Renal pelvis (tissue), 12 donors: Measurements from ENCODE around the gene BAIAP2L2. TPM values are rescaled to one million over a fixed set of nuclear protein-coding genes. Genes with fewer than 3 reads are reported as not detected.
A peak's percentile ranks its signal among the peaks of the same experiment; 100 is the strongest.
"Not testable (repeated sequence)": the region's sequence is repeated elsewhere in the genome, so short reads cannot be mapped to it uniquely, and the experiment has no call there.

Experiments used
- DNase-seq: peaks from one replicate; pipeline ENCODE4 v3.0.0-alpha.2; 2013
- long read RNA-seq, 16 experiments: transcript quantifications; one replicate each; lab custom pipeline, GENCODE V29; 2026
- polyA plus RNA-seq, 3 donors: library from polyadenylated mRNA; unstranded; fragments of 120-200 nt; gene quantifications; one replicate each; pipeline ENCODE4 v1.2.1, GENCODE V29; 2013; ENCODE audit not compliant: insufficient read length in 3 of 3

BAIAP2L2 gene
- 10 to 100 TPM in 2 of 3 donors, 1 to 10 TPM in 1; 6.9 to 13.3 (median 11.2) TPM for polyA plus RNA-seq
- long read RNA-seq, donor 1 = 0 reads
- long read RNA-seq, donor 2, partial matches to known transcripts = 0 of 1 reads
- long read RNA-seq, donor 2, other reads (novel, unspliced or antisense) = 0 of 1 reads
- long read RNA-seq, donor 3, partial matches to known transcripts = 0 of 1 reads
- long read RNA-seq, donor 3, other reads (novel, unspliced or antisense) = 0 of 1 reads
- long read RNA-seq, donor 4 = 0 reads
- long read RNA-seq, donor 5, partial matches to known transcripts = 0 of 3 reads
- long read RNA-seq, donor 5, other reads (novel, unspliced or antisense) = 0 of 3 reads
- long read RNA-seq, donor 6, partial matches to known transcripts = 0 of 2 reads
- long read RNA-seq, donor 6, other reads (novel, unspliced or antisense) = 0 of 2 reads
- long read RNA-seq, donor 7, partial matches to known transcripts = 0 of 3 reads
- long read RNA-seq, donor 7, other reads (novel, unspliced or antisense) = 0 of 3 reads
- long read RNA-seq, donor 8 = 0 reads
- long read RNA-seq, donor 9, partial matches to known transcripts = 0 of 3 reads
- long read RNA-seq, donor 9, other reads (novel, unspliced or antisense) = 0 of 3 reads
- long read RNA-seq, donor 10 = 0 reads
- long read RNA-seq, donor 11 = 0 reads
- long read RNA-seq, donor 12, partial matches to known transcripts = 0 of 1 reads
- long read RNA-seq, donor 12, other reads (novel, unspliced or antisense) = 0 of 1 reads
- long read RNA-seq, donor 13, partial matches to known transcripts = 0 of 1 reads
- long read RNA-seq, donor 13, other reads (novel, unspliced or antisense) = 0 of 1 reads
- long read RNA-seq, donor 14, partial matches to known transcripts = 0 of 1 reads
- long read RNA-seq, donor 14, other reads (novel, unspliced or antisense) = 0 of 1 reads
- long read RNA-seq, donor 15, transcript BAIAP2L2-202 (14 exons, 2,146 nt) = major isoform, 9 of 15 reads
- long read RNA-seq, donor 15, partial matches to known transcripts = 6 of 15 reads
- long read RNA-seq, donor 15, other reads (novel, unspliced or antisense) = 0 of 15 reads
- long read RNA-seq, donor 16, partial matches to known transcripts = 0 of 2 reads
- long read RNA-seq, donor 16, other reads (novel, unspliced or antisense) = 0 of 2 reads

GRCh38 chr22:38110008-38110862, at the start of gene BAIAP2L2:
BAIAP2L2 (minus strand) TSS chr22:38110684; CDS start chr22:38110525, 159 bp downstream.
- DNase-seq = peak; percentile 79

DNA sequence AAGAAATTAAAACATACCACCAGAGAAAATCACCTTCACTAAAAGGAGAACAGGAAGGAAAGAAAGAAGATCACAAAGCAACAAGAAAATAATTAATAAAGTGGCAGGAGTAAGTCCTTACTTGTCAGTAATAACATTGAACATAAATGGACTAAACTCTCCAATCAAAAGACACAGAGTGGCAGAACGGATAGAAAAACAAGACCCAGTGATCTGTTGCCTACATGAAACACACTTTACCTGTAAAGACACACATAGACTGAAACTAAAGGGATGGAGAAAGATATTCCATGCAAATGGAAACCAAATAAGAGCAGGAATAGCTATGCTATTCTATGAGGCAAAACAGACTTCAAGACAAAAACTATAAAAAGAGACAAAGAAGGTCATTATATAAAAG, 45.2 kb upstream of the BAIAP2L2 start:
- no peak for DNase-seq

- DNase-seq = not testable (repeated sequence)
Measured at GRCh38 chr22:38154563-38154915, 44.1 kb upstream of the BAIAP2L2 start.

GRCh38 chr22:38153821-38154562, 43.5 kb upstream of the BAIAP2L2 start:
- DNase-seq = no peak

- DNase-seq = no peak
Measured at GRCh38 chr22:38151126-38151500, 40.6 kb upstream of the BAIAP2L2 start.

DNA sequence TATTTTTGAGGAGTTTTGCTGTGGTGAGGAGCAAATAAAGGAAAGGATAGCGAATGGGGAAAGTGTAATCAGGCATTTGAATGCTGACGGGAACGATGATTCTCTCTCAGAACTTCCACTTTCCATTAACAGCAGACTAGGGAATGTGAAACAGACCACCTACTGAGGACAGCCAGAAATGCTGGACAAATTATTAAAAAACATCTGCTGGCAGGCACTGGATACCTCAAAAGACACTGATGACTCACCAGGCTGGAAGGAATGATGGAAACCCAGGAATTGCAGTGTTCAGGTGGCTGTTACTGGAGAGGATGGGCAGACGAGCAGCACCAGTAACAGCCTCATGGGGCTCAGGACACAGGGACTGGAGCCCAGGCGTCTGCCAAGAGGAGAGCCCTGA, 37.8 kb upstream of the BAIAP2L2 start:
- no peak for DNase-seq

DNA sequence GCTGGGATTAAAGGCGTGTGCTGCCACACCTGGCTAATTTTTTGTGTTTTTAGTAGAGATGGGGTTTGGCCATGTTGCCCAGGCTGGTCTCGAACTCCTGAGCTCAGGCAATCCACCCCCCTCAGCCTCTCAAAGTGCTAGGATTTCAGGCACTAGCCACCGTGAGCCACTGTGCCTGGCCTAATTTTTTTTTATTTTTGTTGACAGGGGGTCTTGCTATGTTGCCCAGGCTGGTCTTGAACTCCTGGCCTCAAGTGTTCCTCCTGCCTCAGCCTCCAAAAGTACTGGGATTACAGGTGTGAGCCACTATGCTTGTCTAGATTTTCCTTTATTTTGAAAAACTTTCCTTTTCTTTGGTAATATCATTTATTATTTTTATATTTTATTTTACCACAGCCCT, 35.7 kb upstream of the BAIAP2L2 start:
- not testable (repeated sequence) for DNase-seq

DNA sequence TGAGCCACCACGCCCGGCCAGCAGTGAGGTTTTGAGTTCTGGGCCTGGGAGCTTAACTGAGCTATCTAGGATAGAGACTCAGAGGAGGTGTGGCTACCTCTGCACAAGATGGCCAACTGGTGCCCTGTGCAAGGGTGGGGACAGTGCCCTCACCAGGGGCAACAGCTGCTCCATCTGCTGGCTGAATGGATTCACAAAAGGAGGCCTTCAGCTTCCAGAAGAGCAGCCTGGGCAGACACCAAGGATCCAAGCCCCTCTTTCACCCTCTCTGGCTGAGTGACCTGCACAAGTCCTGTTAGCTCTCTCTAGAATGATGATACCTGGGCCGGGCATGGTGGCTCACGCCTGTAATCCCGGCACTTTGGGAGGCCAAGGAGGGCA, 33.5 kb upstream of the BAIAP2L2 start:
- no peak for DNase-seq

DNA sequence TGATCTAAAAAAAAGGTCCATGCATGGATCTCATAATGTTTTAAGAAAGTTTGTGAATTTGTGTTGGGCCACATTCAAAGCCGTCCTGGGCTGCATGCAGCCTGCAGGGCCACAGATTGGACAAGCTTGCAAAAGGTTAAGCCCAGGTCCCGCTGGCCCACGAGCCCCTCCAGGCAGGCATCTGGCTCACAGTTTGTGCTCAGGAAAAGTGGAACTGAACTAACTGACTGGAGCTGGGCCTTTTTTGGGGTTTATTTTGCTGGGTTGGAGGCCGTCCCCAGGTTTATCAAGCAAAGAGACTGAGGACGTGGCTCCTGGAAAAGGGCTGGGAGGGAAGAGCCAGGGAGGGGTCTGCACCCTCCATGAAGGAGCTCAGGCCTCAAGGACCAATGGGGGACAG, 32.1 kb upstream of the BAIAP2L2 start:
- DNase-seq = no peak

DNA sequence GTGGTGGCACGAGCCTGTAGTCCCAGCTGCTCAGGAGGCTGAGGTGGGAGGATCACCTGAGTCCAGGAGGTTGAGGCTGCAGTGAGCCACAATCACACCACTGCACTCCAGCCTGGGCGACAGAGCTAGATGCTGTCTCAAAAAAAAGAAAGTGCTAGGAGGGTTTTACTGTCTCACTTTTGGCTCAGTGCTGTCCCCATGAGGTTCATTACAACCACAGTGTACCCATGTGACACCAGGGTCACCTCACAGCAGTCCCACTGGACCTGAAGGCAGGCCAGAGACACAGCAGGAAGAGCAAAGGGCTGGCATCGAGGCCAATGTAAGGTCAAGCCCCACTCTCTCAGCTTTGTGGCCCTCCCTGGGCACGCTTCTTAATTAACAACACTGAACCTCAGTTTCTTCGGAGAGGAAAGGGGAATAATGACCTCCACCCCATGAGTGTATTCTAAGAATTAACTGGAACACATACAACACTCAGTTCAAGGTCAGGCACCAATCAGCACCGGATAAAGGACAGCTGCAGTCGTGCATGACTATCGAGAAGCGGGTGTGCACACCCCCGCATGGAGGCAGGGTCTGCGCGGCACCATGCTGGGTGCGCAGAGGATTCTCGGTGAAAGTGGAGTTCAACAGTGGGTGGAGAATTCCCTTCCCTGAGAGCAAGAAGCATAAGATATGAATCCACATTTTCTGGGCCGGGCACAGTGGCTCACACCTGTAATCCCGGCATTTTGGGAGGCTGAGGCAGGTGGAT, 30.9 kb upstream of the BAIAP2L2 start:
- DNase-seq = no peak

DNA sequence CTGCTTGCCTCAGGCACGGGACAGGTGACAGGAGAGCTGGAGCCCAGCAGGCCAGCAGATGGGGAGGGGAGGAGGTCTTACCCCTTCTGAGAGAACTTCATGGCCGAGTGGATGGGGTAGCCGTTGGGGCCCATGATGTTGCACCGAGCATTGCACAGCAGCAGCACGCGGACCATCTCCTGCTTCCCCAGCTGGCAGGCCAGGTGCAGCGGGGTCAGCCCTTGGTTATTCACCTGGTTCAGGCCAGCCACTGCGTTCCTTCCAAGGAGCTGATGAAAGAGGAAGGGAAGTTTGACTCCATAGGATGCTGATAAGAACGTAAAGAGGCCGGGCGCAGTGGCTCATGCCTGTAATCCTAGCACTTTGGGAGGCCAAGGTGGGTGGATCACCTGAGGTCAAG, 29.4 kb upstream of the BAIAP2L2 start:
- no peak for DNase-seq

DNA sequence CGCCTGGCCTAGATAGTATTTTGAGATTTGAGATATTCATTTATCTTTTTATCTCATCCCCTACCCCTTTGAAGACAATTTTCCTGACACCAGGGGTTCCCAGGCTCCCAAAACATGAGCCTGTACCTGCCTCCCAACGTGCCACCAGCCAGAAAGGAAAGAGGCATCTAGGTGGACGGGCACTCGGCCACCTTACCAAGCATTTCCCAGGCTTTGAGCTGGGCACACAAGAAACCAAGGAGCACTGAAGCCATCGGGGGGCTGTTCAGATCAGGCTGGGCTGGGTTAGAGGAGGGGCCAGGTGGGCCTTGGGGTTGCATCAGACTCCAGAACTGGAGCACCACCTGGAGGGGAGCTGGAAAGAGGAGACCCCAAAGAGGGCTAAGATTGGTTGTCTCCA, 28.5 kb upstream of the BAIAP2L2 start:
- DNase-seq = no peak

GRCh38 chr22:38137876-38138687, 27.6 kb upstream of the BAIAP2L2 start:
- no peak for DNase-seq

GRCh38 chr22:38136607-38137006, 26.1 kb upstream of the BAIAP2L2 start:
- DNase-seq = no peak

GRCh38 chr22:38135133-38135706, 24.7 kb upstream of the BAIAP2L2 start:
- DNase-seq = no peak

DNA sequence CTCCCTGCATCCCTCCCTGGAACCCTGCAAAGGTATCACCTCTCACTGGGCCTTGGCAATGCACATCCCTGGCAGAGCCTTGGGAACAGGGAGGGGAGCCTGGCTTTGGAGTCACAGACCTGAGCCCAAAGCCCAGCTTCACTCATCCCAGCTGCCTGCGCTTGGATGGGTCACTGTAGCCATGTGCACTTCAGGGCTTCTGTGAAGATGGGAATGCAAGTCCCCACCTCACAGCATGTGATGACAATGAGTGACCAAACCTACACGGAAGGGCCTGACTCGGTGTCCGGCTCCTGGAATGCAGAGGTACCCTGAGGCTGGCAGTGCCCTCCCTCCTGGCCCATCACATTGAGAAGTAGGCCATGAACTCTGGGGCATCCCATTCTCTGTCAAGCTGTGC, 22.8 kb upstream of the BAIAP2L2 start:
- no peak for DNase-seq

GRCh38 chr22:38132794-38133193, 22.3 kb upstream of the BAIAP2L2 start:
- no peak for DNase-seq

DNA sequence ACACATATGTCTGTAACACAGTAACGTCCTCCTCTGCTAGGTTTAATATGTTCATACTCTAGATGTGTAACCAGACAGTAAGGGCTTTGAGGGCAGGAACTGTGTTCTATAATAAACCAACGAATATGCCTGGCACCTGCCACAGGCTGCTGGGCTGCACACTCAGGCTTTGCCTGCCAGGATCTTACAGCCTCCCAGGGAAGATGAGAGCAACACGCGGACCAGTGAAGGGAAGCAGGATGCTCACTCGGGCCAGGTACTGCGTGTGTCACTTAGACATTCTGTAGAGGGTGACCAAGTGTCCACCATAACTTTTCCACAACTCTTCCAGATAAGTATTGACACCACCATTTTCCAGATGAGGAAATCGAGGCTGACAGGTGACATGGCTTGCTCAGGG, 21.7 kb upstream of the BAIAP2L2 start:
- no peak for DNase-seq

- DNase-seq = no peak
Measured at GRCh38 chr22:38131399-38131798, 20.9 kb upstream of the BAIAP2L2 start.
